Naive B cell (primary cell): ENCODE data around the gene KAZN. TPM values are rescaled to one million over a fixed set of nuclear protein-coding genes. Genes with fewer than 3 reads are reported as not detected.
"Not testable (repeated sequence)": the region's sequence is repeated elsewhere in the genome, so short reads cannot be mapped to it uniquely, and the experiment has no call there.

Experiments
- ATAC-seq, 2 donors: fragments of 150-1000 bp; cut with Tn5 transposase; 2 replicates each; pipeline ENCODE4 v1.10.0; 2021; ENCODE audit warnings: low read depth in 2 of 2, mild to moderate bottlenecking in 2 of 2, moderate library complexity in 2 of 2
- DNase-seq: peaks from one replicate; pipeline ENCODE4 v3.0.0; 2022
- H3K27ac Mint-ChIP-seq, 6 donors: one replicate each; pipeline ENCODE4 v1.8.0; 2020 to 2022; ENCODE audit warnings: mild to moderate bottlenecking in 6 of 6, mixed read lengths in 6 of 6, moderate library complexity in 5 of 6, inconsistent platforms in 2 of 6
- H3K27me3 Mint-ChIP-seq, 3 donors: one replicate each; pipeline ENCODE4 v1.8.0; 2021 to 2022; ENCODE audit warnings: mixed read lengths in 3 of 3, mild to moderate bottlenecking in 1 of 3
- H3K36me3 Mint-ChIP-seq, 2 donors: one replicate each; pipeline ENCODE4 v1.8.0; 2020 to 2022; ENCODE audit warnings: mixed read lengths in 2 of 2, inconsistent platforms in 1 of 2, mild to moderate bottlenecking in 1 of 2
- H3K4me1 Mint-ChIP-seq, 3 donors: one replicate each; pipeline ENCODE4 v1.8.0; 2020 to 2022; ENCODE audit warnings: mixed read lengths in 3 of 3, inconsistent platforms in 1 of 3, mild to moderate bottlenecking in 1 of 3, moderate library complexity in 1 of 3
- H3K4me3 Mint-ChIP-seq, 8 donors: one replicate each; pipeline ENCODE4 v1.8.0; 2020 to 2022; ENCODE audit warnings: mild to moderate bottlenecking in 8 of 8, mixed read lengths in 8 of 8, moderate library complexity in 8 of 8, inconsistent platforms in 2 of 8
- H3K9me3 Mint-ChIP-seq, 7 donors: one replicate each; pipeline ENCODE4 v1.8.0; 2020 to 2022; ENCODE audit warnings: mixed read lengths in 7 of 7, mild to moderate bottlenecking in 5 of 7, inconsistent platforms in 2 of 7, moderate library complexity in 1 of 7
- polyA plus RNA-seq, 6 donors: library from polyadenylated mRNA; unstranded; fragments of 300-500 nt; fragmentation: Illumina TruSeq; gene quantifications; one replicate each; pipeline ENCODE4 v1.2.3, GENCODE V29; 2021; ENCODE audit warnings: low read depth in 6 of 6

The KAZN gene
- polyA plus RNA-seq, 6 donors from 2014 or later: 0.16 TPM; not detected in 5

DNA sequence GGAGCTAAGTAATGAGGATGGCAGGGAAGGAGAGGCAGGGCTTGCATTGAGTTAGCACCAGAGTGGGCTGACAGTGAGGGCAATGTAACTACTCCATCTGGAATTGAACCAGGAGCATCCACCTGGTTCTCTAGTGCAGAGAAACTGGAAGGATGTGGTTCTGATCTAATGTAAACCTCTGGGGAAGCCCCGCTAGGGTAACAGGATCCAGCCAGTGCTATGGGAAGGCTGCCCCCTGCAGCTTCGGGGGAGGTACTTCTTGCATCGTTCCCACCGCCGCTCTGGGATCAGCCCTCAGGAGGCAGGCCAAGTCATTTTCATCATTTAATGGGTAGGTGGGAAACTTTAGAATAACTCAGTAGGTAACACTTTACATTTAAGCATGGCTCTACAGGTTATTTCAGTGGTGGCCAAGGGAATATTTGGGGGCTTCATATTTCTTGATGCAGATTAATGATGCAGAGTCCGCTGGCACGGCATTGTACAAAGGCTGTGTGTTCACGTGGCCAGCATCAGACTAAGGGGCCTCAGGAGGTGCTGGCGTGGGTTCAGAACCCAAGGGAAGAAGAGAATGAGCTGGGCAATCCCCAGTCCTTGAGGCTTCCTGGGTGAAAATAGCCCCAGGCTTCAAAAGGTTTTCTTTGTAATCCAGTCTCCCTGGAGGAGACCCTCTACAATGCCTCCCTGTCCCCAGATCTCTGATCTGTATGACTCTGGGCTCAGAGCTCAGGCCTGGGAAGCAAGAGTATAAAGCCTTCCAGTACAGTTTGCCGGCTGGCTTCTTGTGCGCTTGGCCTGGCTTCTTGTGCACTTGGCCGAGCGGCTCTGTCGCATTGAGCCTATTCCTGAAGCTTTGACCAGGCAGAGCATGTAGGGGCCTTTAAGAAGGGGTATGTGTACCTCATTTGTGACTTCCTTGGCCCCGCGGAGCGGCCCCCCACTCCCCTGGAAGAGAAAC lies 26.4 kb upstream of the KAZN start:
- Mint-ChIP-seq H3K27ac (no peak overlapping the region), H3K4me1 (no peaks in the 10 kb centered on the region), H3K36me3 (peaks cover 6% of the 10 kb centered on the region in 2 donors), H3K4me3 (no peak overlapping the region), H3K27me3 (peaks cover 27 to 31% (median 29%) of the 10 kb centered on the region in 3 donors), H3K9me3 (peaks cover 7 to 24% (median 13%) of the 10 kb centered on the region in 7 donors)
- no peak for DNase-seq
- no peak for ATAC-seq

DNA sequence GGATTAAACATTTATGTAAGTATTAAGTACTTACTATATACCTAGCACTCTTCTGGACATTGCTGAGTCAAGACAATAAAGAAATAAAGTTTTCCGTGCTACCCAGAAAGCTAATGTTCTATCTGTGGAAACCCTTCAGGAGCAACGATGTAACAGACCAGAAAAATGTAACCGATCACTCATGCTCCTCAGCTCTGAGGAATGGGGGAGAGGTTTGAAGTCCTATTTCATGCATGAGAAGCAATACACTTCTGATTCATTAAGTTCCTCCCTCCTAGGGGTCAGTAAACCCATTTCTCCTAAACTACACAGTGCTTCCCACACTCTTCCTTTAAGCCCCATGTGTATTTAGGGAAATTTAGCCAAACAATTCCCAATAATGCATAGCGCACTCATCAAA lies 25.6 kb upstream of the KAZN start:
- Mint-ChIP-seq H3K4me3 (no peak overlapping the region), H3K9me3 (peaks cover 6 to 22% (median 10%) of the 10 kb centered on the region in 7 donors), H3K27me3 (peaks cover 23 to 35% (median 25%) of the 10 kb centered on the region in 3 donors), H3K36me3 (peaks cover 3 to 6% of the 10 kb centered on the region in 2 donors), H3K4me1 (no peaks in the 10 kb centered on the region), H3K27ac (no peak overlapping the region)
- ATAC-seq (no peak), DNase-seq (no peak)

DNA sequence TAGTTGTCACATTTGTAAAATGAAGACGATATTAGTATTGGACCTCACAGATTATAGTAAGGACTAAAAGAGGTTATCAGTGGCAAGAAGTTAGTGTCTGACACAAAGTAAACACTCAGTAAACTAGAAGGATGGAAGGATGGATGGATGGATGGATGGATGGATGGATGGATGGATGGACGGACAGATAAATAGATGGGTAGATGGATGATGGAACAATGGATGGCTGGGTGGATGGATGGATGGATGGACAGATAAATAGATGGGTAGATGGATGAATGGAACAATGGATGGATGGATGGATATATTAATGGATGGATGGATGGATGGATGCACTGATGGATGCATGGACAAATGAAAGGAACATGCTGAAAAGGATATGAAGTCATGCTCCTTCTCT lies 22.3 kb upstream of the KAZN start:
- ATAC-seq (no peak), DNase-seq (no peak)
- Mint-ChIP-seq H3K4me1 (no peaks in the 10 kb centered on the region), H3K27me3 (peaks cover 24 to 30% (median 27%) of the 10 kb centered on the region in 3 donors), H3K4me3 (no peak overlapping the region), H3K9me3 (peaks cover 4 to 19% (median 10%) of the 10 kb centered on the region in 7 donors), H3K36me3 (peaks cover 0 to 11% of the 10 kb centered on the region in 2 donors), H3K27ac (peak overlapping the region in 1 of 6 donors; percentile 2)

- Mint-ChIP-seq H3K36me3 (peaks cover 0 to 18% of the 10 kb centered on the region in 2 donors), H3K9me3 (peaks cover 5 to 22% (median 14%) of the 10 kb centered on the region in 7 donors), H3K4me1 (no peaks in the 10 kb centered on the region), H3K27me3 (peaks cover 30 to 34% (median 34%) of the 10 kb centered on the region in 3 donors), H3K4me3 (no peak overlapping the region), H3K27ac (no peak overlapping the region)
- DNase-seq: no peak
- no peak for ATAC-seq
Measured at GRCh38 chr1:14577261-14577660, 21.2 kb upstream of the KAZN start.

DNA sequence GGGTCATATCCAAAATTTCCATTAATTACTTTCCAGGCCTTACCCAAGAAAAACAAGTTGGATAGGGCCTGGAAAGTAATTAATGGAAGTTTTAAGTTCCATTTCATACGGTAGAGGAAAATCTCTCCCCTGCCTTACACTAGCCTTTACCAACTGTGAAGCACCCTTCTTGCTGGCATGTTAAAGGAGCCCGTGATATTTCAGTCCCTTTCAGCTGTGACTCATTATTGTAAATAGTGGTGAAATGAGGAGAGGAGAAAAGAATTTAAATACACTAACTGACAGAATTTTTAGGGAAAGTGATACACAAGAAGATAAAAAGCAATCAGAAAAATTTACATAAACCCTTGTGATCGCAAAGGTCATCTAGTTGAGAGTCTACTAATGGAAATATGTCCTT lies 20.3 kb upstream of the KAZN start:
- no peak for DNase-seq
- Mint-ChIP-seq H3K36me3 (peaks cover 0 to 18% of the 10 kb centered on the region in 2 donors), H3K9me3 (peaks cover 5 to 22% (median 14%) of the 10 kb centered on the region in 7 donors), H3K4me3 (no peak overlapping the region), H3K4me1 (no peaks in the 10 kb centered on the region), H3K27ac (no peak overlapping the region), H3K27me3 (peaks cover 34 to 36% (median 35%) of the 10 kb centered on the region in 3 donors)
- ATAC-seq: no peak

DNA sequence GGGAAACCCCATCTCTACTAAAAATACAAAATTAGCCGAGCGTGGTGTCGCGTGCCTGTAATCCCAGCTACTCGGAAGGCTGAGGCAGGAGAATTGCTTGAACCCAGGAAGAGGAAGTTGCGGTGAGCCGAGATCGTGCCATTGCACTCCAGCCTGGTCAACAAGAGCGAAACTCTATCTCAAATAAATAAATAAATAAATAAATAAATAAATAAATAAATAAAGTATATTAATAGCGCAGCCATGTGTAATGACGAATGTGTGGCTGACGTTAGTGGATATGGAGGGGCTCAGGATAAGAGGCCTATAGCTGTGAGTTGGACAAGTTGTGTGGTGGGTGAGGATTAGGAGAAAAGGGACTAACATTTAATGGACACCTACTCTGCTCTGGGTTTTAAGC lies 18.2 kb upstream of the KAZN start:
- peaks cover 23 to 34% (median 31%) of the 10 kb centered on the region in 3 donors for H3K27me3 Mint-ChIP-seq
- not testable (repeated sequence) for H3K27ac Mint-ChIP-seq, H3K4me3 Mint-ChIP-seq, ATAC-seq, H3K4me1 Mint-ChIP-seq, DNase-seq
- peaks cover 1 to 21% (median 10%) of the 10 kb centered on the region in 7 donors for H3K9me3 Mint-ChIP-seq
- peaks cover 0 to 12% of the 10 kb centered on the region in 2 donors for H3K36me3 Mint-ChIP-seq

- ATAC-seq (no peak), DNase-seq (no peak)
- Mint-ChIP-seq H3K4me3 (no peak overlapping the region), H3K27me3 (peaks cover 23 to 38% (median 27%) of the 10 kb centered on the region in 3 donors), H3K36me3 (peaks cover 0 to 12% of the 10 kb centered on the region in 2 donors), H3K4me1 (peaks cover 0 to 3% (median 0%) of the 10 kb centered on the region in 3 donors), H3K9me3 (peaks cover 1 to 19% (median 10%) of the 10 kb centered on the region in 7 donors), H3K27ac (no peak overlapping the region)
Measured at GRCh38 chr1:14580986-14581385, 17.5 kb upstream of the KAZN start.

- ATAC-seq (no peak), DNase-seq (no peak)
- Mint-ChIP-seq H3K9me3 (peaks cover 4 to 19% (median 13%) of the 10 kb centered on the region in 7 donors), H3K4me1 (peaks cover 0 to 3% (median 0%) of the 10 kb centered on the region in 3 donors), H3K27me3 (peaks cover 21 to 37% (median 23%) of the 10 kb centered on the region in 3 donors), H3K36me3 (peaks cover 0 to 12% of the 10 kb centered on the region in 2 donors), H3K27ac (no peak overlapping the region), H3K4me3 (no peak overlapping the region)
Measured at GRCh38 chr1:14583788-14584187, 14.7 kb upstream of the KAZN start.

DNA sequence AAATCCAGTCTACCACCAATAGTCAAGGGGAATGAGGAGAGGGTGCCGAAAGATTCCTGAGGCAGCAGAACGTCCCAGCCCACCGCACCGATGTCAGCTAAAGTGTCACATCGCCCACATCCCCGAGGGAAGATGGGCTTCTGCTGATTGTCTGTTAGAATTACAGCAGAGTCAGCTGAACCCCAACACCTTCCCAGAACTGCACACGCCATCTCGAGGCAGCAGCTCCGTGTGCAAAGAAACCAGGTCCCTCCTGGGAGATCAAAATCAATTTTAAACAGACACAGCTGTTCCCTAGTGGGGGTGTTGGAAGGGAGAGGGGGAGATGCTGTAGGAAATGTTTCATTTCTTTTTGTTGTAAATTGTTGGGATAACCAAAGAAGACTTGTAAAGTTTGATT lies 12.8 kb upstream of the KAZN start:
- ATAC-seq: no peak
- DNase-seq: no peak
- peaks cover 0 to 12% of the 10 kb centered on the region in 2 donors for H3K36me3 Mint-ChIP-seq
- H3K4me1 Mint-ChIP-seq: peaks cover 0 to 3% (median 0%) of the 10 kb centered on the region in 3 donors
- no peak overlapping the region for H3K4me3 Mint-ChIP-seq
- peaks cover 4 to 16% (median 12%) of the 10 kb centered on the region in 7 donors for H3K9me3 Mint-ChIP-seq
- H3K27ac Mint-ChIP-seq: no peak overlapping the region
- H3K27me3 Mint-ChIP-seq: peaks cover 36 to 53% (median 38%) of the 10 kb centered on the region in 3 donors

DNA sequence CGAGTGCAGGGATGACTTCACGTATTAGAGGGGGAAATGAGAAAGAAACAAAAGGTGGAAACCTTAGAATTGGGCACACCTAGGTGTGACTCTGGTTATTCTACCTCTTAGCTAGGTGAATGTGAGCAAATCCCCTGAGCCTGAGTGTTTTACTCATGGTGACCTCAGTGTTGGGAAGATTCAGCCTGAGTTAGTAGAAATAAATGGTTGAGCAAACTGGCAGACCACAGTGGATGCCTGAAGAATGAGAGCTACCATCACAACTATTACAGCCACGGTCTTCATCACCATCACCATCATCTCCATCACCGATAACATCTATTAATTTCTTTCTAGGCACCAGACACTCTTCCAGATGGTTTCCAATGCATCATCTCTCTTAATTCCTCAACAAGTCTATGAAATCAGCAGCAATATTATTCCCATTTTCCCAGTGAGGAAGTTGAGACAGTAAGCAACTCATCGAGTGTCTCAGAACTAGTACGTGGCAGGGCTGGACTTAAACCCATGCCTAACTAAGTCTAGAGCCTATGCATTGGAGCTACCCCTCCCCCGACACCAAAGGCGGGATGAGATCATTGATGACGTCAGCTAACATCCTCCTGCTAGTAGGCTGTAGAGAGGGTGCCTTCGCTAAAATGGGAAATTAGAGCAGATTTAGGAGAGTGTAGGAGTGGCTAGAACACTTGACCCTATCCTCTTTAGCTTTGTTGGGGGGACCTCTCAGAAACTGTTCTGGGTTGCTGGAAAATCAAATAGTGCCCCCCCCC lies 7.9 kb upstream of the KAZN start:
- Mint-ChIP-seq H3K36me3 (no peaks in the 10 kb centered on the region), H3K27ac (no peak overlapping the region), H3K4me3 (no peak overlapping the region), H3K27me3 (peaks cover 44 to 61% (median 48%) of the 10 kb centered on the region in 3 donors), H3K4me1 (no peaks in the 10 kb centered on the region), H3K9me3 (peaks cover 0 to 7% (median 0%) of the 10 kb centered on the region in 7 donors)
- DNase-seq: no peak
- no peak for ATAC-seq

- DNase-seq (no peak), ATAC-seq (no peak)
- Mint-ChIP-seq H3K9me3 (peaks cover 0 to 8% (median 6%) of the 10 kb centered on the region in 7 donors), H3K36me3 (no peaks in the 10 kb centered on the region), H3K27me3 (peaks cover 52 to 65% (median 52%) of the 10 kb centered on the region in 3 donors), H3K4me1 (no peaks in the 10 kb centered on the region), H3K4me3 (no peak overlapping the region), H3K27ac (no peak overlapping the region)
Measured at GRCh38 chr1:14591600-14591999, 6.9 kb upstream of the KAZN start.

- Mint-ChIP-seq H3K36me3 (no peaks in the 10 kb centered on the region), H3K4me3 (no peak overlapping the region), H3K27ac (no peak overlapping the region), H3K9me3 (peaks cover 0 to 9% (median 6%) of the 10 kb centered on the region in 7 donors), H3K27me3 (peaks cover 57 to 70% (median 57%) of the 10 kb centered on the region in 3 donors), H3K4me1 (no peaks in the 10 kb centered on the region)
- DNase-seq (no peak), ATAC-seq (no peak)
Measured at GRCh38 chr1:14592004-14592631, 6.4 kb upstream of the KAZN start.

- H3K4me1 Mint-ChIP-seq: peaks cover 0 to 4% (median 0%) of the 10 kb centered on the region in 3 donors
- H3K36me3 Mint-ChIP-seq: no peaks in the 10 kb centered on the region
- no peak overlapping the region for H3K27ac Mint-ChIP-seq
- peaks cover 0 to 9% (median 4%) of the 10 kb centered on the region in 7 donors for H3K9me3 Mint-ChIP-seq
- DNase-seq (no peak), ATAC-seq (no peak)
- no peak overlapping the region for H3K4me3 Mint-ChIP-seq
- H3K27me3 Mint-ChIP-seq: peaks cover 59 to 82% (median 67%) of the 10 kb centered on the region in 3 donors
Measured at GRCh38 chr1:14593302-14593701, 5.2 kb upstream of the KAZN start.
